HG02852 (cell line): ENCODE data around the gene FGF18.

ENCODE experiments used
- ATAC-seq: cut with Tn5 transposase; IDR thresholded peaks from one replicate; pipeline ENCODE4 v1.9.1; 2021; ENCODE audit warnings: mild to moderate bottlenecking, moderate library complexity; ENCODE audit not compliant: unreplicated experiment

Gene FGF18

DNA sequence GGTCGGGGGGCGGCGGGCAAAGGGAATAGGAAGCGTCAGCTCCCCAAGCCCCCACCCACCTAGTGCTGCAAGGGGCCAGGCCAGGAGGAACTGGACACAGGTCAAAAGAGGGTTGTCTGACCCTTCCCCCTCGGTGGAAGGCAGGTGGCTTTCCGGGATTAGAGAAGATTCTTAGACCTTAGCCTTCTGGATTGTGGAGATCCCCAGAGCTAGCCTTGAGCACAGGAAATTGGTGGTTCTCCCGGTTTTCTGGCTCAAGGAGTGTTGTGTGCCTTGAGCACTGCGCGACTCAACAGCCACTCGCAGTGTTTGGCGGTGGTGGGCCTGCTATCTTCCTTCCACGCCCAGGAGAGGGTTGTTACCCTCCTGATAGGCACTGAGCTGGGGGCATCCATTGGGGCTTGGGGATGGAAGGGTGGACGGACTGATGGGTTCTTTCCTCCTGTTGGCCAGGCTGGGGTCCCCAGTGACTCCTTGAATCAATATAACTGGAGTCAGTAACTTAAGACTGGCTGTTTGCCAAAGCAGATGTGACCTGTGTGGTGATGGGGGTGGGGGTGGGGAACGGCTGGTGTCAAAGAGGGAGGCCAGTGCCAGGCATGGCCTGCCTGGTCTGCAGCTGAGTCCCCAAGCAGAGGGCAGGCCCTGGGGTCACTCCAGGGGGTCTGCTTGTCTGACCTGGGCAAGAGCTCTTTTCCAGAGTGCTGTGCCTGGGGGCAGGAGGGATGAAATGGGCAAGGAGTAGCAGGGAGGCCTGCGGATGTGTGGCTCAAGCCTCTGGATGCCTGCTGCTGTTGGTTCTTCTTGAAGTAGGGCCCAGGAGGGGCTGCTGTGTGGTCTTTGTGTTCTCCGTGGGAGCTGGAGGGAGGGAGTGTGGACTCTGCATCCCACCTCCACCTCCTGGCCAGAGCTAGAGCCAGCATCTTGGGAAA is 2.1 kb downstream of the FGF18 start:
- ATAC-seq: no peak

DNA sequence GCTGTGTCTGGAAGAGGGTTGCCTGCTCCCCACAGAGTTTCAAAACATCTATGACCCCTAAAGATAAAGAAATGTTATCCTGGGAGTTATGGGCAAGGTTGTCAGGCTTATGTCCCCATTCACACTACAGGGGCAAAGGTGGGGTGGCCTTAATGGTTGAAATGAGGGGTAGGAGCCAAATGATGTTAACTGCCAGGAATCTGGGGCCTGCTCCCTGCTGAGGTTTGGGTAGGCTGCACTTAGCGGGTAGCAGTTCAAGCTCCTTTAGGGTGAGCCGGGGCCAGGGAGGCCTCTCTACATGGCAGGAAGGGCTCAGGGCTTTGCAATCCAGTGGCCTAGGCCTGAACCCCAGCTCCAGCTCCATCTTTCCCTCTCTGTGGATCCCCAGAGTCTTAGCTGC is 3.0 kb downstream of the FGF18 start:
- no peak for ATAC-seq

DNA sequence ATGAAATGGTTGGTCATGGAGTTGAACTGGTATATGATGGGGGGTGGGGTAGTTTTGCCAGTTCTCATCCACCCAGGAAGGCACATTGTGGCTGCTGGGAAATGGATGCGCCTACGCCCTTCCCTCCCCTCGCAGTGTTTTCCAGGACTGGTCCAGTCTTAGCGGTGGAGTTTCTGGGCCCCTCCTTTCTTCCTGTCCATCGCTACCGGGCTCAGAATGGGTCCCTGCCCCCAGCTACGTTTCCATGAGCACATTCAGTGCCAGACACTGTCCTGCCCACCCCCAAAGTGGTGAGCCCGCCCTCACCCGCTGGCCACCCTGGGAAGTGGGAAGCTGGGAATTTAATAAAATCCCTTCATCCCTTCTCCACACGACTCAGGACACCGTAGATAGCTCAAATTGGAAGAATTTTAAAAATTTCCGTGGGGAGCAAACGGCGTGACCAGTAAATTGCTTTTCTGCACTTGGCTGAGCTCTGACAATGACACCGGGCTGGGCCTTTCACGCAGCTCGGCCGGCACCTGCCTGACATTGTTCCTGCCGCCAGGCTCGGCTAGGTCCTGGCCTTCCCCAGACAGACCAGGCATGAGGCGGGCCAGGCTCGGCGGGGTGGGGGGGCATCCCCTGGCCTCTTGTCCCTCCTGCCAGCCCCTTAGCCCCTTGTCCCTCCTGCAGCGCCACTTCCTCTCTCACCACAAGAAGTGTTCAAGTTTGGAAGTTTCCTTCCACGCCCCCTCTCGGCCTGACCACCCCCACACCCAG is 3.6 kb downstream of the FGF18 start:
- ATAC-seq: no peak

DNA sequence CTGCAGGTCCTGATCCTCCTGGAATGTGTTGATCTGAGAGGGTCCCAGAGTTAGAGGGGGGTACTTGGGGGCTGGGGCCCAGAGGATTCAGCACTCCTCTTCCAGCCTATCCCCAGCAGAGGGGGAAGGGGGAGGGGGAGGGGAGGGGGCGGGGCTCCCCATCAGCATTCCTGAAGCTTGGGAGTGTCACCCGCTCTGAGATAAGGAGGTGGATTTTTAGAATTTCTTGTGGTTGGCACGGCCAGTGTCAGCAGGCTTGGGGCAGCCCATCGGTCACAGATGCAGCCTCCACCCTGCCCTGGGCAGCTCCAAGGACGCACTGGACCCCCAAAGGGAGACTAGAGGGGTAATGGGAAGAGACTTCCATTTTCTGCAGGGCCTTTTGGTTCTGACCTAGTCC is 5.3 kb downstream of the FGF18 start:
- ATAC-seq: no peak

DNA sequence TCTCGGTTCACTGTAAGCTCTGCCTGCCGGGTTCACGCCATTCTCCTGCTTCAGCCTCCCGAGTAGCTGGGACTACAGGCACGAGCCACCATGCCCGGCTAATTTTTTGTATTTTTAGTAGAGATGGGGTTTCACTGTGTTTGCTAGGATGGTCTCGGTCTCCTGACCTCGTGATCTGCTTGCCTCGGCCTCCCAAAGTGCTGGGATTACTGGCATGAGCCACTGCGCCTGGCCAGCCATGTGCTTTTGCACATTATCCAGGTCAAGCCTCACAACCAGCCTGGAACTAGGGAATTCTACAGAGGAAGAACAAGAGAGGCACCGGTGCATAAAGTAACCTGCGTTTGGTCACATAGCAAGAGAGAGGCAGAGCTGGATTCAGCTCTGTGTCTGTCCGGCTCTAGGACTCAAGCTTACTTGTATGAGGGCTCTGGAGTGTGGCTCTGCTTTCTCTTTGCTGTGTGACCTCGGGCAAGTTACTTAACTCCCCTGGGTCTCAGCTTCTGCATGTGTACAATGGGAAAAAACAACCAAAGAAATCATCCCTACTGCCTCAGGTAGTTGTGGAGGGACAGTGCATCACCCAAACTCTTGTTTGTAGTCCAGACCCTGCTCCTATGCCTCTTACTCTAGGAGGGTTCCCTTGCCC is 6.3 kb downstream of the FGF18 start:
- no peak for ATAC-seq

DNA sequence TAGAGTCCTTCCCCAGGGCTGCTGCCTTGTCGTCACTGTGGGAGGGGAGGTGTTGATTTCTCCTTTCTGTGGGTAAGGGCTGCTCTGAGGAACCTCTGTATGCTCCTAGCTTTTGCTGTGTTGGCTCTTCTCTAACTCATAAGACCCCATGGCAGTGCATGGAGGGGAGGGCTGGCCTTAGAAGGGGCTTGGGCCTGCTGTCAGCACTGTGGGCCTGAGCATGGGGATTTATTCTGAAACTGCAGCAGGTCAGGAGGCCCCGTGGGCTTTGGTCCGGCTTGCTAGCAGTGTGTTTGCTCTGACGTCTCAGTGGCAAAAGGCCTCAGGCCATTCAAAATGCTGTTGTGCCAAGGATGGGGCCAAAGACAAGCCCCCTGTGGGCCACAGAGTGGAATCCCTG is 6.8 kb downstream of the FGF18 start:
- no peak for ATAC-seq

DNA sequence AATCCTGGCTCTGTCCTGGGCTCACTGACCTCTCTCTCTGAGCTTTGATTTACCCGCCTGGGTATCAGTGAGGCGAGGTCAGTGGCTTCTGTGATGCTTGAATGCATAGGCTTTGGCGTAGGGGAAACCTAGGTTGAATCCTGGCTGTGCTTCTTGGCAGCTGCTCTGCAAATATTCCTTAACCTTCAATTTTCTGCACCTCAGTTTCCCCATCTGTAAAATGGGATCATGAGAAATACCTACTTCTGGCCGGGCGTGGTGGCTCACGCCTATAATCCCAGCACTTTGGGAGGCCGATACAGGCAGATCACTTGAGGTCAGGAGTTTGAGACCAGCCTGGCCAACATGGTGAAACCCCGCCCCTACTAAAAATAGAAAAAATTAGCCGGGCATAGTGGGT is 7.2 kb downstream of the FGF18 start:
- no peak for ATAC-seq

DNA sequence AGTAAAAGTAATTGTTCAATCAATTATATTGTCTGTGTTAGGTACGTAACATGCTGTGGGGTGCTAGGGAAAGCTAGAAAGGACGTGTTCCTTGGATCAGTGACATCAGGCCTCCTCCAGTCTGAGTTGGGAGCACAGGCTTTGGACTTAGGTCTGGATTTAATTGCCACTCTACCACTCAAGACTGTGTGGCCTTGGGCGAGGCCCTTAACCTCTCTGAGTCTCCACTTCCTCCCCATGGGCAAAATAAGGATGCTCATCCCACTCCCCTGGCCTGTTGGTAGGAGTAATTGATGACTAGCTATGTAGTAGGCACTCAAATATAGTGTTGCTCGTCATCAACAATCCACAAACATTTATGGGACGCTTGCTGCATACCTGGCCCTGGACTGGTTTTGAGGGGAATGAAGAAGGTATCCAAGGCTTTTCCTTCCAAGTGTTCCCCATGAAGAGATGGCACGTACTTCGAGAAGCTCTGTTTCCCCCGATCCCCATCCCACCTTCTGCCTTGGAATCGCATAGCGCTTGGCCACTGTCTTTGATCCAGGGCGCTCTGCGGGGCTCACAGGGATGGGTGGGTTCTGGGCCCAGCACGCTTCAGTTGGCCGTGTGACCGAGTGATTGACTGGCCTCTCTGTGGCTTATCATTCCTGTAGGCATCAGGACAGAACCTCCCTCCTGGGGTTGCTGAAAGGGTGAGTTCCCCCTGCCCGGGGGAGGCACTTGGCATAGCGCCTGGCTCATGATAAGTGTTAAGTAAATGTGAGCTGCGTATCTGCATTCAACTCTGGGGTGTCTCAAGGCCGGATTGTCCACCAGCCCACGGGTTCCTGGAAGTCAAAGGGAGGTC is 8.1 kb downstream of the FGF18 start:
- no peak for ATAC-seq

DNA sequence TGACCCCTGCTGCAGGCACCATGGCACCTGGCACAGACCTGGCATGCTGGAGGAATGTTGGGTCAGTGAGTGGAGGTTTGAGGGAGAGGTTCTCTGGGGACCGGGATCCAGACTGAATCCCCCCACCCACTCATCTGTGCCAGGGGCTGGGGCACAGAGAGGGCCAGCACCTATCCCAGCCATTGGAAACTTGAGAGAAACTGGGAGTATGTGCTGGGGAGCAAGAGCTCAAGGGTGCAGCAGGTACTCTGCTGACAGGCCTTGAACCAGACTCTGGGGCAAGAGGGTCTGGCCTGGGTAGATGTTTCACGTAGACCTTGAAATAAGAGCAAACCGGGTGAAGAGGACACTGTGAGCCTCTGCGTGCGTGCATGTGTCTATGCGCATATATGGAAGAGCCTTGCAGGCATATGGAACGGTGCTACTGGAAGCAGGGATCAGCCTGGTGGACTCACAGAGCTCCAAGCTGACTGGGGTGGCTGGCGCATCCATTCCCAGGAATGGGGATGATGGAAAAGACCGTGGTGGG is 8.8 kb downstream of the FGF18 start:
- ATAC-seq: no peak

DNA sequence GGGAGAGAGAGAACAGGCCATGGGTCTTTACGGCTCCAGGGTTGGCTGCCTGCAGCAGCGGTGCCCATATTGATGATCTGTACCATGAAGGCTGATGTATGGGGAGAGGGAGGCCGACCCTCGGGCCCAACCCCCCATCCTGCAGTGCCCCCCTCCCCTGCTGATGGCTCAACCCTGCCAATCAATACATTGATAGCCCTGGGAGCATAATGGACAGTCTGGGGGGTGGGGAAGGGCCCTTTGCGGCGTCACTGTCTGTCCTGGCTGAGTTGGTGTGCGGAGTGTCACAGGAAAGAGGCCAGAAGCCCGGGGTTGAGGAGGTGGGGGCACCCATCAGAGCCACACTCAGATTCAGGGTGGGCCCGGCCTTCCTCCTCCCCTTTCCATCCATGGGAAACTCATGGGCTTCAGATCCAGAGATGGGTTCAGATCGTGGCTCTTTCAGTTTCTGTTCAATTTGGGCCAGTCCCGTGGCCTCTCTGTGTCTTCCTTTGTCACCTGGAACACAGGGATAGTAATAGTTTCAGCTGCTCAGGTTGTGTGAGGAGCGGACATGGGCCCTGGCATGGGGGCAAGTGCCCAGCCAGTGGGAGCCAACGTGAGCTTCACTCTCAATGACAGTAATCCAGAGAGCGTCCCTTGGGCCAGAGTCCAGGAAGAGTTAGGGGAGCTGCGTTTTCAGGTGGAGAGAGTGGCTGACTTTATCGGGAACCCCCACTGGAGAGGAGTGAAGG is 9.5 kb downstream of the FGF18 start:
- no peak for ATAC-seq

DNA sequence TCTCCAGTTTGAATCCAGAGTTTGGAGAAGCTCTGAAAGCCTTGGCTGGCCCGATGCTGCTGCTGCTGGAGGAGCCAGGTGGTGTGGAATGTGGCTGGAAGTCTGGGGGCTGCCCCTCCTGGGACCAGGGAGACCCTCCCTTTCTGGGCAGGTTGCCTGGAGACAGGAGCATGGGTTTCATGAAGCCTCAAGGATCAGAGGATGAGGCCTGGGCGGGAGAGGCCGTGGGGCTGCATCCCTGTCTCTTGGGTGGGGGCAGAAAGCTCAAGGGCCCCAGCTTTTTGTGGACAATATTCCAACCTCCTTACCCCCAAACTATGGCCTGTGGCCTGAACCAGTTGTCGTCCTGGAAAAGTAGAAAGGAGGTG is 10.1 kb downstream of the FGF18 start:
- no peak for ATAC-seq

DNA sequence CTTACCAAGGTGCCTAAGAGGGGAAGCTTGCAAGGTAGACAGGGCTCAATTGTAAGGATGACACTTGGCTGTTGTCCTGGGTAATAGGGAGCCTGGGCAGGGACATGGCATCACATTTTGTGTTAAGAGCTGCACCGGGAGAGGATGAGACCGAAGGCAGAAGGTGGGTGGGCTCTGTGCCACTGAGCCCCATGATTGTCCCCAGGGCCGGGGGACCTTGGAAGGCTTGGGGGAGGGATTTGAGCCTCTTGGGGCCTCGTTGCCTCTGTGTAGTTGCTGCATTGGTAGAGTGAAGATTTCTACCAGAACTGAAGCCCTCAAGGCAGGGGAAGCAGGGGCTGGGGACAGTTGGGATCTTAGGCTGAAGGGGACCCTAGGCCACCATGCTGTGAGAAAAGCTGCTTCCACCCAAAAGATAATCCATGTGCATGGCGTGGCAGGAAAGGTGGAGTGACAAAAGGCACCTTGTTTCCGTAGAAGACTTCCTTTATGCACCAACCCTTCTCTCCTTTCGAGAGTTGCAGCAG is 11.9 kb downstream of the FGF18 start:
- no peak for ATAC-seq

DNA sequence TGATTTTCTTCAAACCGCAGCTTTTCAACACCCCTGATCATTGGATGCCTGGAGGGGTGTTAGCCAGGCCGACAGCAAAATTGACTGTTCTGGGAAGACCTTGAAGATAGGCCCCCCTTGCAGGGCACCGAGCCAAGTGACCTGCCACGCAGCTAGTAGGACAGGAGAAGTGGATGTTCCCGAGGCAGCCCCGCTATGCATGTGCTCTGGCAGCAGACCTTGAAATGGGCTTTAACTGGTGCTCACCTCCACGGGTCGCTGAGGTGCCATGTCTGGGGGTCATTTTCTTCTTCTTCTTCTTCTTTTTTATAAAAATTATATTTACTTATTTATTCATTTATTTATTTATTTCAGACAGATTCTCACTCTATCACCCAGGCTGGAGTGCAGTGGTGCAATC is 12.6 kb downstream of the FGF18 start:
- ATAC-seq: no peak

DNA sequence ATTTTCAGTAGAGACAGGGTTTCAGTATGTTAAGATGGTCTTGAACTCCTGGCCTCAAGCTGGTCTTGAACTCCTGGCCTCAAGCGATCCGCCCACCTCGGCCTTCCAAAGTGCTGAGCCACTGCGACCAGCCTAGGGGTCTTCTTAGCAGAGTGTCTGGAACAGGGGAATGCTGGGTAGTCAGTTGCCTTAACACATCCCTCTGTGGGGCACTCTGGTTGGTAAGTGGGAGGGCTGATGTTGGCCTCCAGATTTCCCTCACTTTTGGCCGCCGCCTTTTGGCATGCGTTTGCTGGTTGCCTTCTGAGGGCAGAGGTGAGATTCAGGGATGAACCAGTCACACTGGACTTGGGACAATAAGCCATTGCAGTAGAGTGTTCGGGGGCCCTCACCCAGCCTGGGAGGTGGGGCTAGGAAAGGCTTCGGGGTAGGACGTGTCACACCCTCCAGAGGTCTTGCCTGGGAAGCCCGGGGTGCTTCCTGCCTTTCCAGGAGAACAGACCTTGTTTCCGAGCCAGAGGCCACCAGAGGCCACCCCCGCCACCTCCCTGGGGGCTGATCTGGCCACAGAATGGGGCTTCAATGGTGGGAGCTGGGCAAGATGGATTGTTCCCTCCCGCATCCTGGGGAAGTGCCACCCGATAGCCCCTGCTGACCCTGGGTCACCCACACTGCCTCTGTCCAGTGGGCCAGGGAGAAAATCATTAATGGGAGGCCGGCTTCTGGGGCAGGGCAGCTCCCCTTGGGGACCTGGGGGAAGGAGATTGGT is 13.3 kb downstream of the FGF18 start:
- ATAC-seq: no peak

DNA sequence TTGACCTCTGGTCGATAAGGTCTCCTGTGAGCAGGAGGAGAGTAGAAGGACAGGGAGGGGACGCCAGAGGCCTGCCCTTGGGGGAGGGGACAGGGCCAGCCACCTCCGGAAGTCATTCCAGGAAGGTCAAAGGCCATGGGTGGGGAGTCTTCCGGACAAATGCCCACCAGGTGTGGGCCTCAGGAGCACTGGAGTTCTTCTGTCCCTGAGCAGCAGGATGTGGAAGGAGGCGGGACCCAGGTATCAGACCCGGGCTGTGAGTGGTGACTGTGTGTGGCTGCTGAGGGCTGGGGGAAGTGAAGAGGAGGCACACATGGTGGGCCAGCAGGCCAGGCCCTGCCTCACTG is 13.9 kb downstream of the FGF18 start:
- ATAC-seq: no peak

DNA sequence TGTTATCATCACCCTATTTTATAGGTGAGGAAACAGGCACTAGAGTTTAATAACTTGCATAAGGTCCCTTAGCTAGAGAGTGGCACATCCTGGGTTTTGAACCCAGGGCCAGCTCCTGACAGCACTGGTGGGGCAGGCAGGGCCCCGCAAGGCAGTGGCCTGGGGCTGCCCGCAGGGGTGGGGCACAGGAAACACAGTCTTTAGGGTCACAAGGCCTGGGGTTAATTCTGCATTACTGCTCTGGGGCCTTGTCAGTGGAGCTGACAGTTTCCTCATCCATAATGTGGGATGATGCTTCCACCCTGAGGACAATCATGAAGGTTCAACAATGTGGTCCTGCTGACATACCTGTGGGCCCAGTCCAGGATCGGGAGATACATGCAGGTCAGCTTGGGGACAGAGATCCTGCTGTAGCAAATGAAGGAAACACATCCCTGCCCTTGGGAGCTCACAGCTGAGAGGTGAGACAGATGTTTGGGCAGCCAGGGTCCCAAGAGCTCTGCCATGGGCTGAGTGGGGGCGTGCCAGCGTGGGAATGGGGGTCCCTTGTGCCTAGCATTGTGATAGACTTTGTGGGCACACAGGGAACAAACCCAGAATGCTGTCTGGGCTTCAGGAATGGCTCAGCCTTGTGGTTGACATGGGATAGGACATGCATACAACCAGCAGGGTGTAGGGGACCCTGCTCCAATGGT is 14.7 kb downstream of the FGF18 start:
- no peak for ATAC-seq

DNA sequence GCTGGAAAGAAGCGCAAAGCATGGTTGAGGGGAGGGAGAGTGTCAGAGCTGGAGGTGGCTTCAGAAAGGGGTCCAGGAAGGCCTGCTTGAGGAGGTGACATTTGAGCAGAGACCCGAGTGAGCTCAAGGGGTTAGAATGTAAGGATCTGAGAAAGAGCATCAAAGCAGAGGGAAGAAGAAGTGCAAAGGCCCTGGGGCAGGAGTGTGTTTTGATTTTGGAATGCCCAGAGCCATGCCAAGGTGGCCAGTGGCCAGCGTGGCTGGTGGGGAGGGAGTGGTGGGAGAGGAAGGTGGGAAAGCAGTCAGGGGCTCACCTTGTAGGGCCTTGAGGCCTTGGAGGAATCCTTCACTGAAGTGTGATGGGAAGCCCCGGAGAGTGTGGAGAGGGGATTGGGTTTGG is 15.4 kb downstream of the FGF18 start:
- ATAC-seq: no peak

DNA sequence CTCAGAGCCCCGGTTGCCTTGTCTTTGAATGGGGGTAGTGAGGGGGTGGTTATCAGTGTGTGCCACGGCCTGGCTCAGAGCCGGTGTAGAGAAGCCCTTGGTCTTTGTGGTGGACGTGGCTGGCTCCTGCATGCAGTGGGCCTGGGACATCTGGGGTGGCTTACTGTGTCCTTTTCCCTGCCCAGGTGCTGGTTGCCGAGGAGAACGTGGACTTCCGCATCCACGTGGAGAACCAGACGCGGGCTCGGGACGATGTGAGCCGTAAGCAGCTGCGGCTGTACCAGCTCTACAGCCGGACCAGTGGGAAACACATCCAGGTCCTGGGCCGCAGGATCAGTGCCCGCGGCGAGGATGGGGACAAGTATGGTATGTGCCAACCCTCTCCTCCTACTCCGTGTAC is 16.5 kb downstream of the FGF18 start:
- ATAC-seq: no peak
